Inferior parietal cortex (tissue), 1 donor: ENCODE measurements around the gene BTBD17.
A peak's percentile ranks its signal among the peaks of the same experiment; 100 is the strongest.
"Not testable (repeated sequence)": the region's sequence is repeated elsewhere in the genome, so short reads cannot be mapped to it uniquely, and the experiment has no call there.

Source experiments
- DNase-seq: peaks from one replicate; pipeline ENCODE4 v3.0.0-alpha.2; 2016; ENCODE audit errors: extremely low spot score

Gene BTBD17, protein sequence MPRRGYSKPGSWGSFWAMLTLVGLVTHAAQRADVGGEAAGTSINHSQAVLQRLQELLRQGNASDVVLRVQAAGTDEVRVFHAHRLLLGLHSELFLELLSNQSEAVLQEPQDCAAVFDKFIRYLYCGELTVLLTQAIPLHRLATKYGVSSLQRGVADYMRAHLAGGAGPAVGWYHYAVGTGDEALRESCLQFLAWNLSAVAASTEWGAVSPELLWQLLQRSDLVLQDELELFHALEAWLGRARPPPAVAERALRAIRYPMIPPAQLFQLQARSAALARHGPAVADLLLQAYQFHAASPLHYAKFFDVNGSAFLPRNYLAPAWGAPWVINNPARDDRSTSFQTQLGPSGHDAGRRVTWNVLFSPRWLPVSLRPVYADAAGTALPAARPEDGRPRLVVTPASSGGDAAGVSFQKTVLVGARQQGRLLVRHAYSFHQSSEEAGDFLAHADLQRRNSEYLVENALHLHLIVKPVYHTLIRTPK

DNA sequence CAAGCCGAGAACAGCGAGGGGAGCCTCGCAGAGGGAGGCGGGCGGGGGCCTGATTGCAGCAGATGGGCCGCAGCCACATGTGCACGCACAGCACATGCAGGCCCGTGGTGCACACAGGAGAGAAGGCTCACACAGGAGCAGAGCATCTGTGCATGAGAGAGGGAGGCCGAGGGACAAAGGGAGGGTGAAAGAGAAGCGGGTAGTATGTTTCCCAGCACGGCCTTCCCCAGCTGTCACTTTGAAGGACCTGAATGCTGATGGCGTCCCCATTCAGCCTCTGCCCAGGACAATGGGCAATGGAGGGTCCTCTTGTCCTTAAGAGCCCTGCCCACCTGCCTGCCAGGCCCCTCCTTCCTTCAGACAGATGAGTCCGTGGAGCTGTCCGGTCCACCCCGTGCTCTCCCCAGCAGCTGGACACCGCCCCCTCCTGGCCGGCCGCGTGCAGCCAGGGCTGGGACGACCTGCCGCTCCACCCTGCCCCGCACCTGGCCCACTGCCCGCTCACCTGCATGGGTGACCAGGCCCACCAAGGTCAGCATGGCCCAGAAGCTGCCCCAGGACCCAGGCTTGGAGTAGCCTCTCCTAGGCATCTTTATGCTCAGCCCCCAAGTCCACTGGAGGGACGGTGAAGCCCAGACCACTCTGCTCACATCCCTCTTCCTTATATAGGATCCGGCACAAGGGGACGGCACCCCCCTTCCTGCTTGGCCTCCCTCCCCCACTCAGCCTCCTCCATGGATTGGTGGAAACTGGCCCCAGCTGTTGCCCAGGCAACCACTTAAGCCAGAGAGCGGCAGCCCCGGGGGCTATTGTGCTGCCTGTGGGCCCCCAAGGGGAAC, at the start of gene BTBD17:
TSS of gene BTBD17 (minus strand) at position 639 of the 839 bp plus-strand sequence. CDS start at position 590, 49 bp downstream.
- DNase-seq = peak; percentile 43

DNA sequence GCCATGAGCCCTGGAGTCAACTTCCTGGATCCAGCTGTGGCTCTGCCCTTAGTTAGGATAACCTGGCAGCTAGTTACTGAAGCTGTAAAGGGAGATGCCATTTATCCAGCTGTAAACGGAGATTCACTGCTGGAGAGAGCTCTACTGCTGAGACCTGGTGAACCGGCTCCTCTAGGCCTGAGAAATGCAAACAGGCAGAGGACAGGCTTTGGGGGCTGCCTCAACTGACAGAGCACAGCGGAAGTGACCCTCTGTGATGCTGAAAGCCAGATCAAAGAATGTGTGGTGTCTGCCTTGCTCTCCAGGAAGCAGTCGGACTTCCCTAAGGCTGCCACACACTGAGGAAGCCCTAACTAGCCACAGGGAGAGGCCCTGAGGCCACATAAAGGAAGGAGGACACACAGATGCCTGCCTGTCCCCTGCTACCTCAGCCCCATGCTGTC, 48.4 kb upstream of the BTBD17 start:
- DNase-seq = no peak

DNA sequence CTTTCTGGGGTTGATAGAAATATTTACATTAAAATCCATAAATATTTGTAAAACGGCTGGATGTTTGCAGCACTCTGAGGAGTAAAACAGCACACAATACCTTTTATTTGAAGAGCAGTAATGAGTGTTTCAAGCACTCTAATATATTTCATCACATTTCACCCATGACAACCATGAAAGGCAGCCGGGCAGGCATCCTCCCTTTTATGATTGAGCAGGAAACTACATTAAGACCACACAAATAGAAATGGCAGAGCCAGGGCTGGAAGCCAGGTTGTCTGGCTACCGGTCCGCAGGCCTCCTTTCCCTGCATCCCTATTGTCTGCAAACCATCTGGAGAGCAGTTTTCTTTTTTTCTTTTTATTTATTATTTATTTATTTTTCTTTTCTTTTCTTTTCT, 47.1 kb upstream of the BTBD17 start:
- DNase-seq = no peak

DNA sequence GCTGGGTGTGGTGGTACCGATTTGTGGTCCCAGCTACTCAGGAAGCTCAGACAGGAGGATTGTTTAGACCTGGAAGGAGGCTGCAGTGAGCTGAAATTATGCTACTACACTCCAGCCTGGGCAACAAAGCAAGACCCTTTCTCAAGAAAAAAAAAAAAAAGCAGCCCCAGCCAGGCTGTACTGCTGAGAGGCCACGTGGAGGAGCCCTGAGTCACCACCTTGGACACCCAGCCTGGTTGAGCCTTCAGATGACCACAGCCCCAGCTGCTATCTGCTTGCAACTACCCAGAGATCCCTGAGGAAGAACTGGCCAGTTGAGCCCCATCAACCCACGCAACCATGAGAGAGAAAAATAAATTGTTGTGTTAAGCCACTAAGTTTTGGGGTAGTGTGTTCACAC, 46.6 kb upstream of the BTBD17 start:
- no peak for DNase-seq

DNA sequence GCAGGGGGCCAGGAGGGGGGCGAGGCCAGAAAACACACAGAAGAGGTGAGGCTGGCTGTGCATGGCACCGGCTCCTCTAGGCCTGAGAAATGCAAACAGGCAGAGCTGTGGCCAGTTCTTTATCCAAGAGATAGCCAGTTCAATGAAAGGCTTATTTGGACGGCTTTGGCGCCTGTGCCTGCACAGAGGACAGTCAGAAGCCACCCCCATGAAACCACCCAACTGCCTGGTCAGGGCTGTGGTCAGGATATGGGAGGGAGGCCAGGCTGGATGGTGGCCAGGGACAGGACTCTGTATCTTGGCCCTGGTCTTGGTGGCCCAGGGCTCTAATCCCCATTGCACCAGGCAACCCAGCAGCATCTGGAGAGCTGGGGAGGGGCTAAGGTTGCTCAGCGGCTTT, 45.7 kb upstream of the BTBD17 start:
- no peak for DNase-seq

DNA sequence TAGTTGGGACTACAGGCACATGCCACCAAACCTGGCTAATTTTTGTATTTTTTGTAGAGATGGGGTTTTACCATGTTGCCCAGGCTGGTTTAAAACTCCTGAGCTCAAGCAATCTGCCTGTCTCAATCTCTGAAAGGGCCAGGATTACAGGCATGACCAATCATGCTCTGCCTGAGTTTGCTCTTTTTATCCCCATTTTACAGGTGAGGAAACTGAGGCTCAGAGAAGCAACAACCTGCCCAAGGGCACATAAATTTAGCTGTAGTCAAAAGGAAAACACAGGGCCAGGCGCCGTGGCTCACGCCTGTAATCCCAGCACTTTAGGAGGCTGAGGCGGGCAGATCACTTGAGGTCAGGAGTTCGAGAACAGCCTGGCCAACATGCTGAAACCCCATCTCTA, 43.6 kb upstream of the BTBD17 start:
- not testable (repeated sequence) for DNase-seq

DNA sequence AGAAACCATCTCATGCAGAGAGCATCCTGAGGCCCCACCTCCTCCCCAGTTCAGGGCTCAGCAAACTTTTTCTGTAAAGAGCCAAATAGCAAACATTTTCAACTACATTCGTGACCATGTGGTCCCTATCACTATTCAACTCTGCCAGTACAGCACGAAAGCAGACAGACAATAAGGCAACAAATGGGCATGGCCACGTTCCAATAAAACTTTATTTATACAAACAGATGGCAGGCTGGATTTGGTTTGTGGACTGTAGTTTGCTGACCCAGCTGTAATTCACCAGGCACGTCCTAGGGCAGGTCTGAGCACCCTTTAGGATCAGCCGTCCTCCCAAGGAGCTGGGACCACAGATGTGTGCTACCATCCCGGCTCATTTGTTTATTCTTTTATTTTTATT, 43.1 kb upstream of the BTBD17 start:
- DNase-seq = no peak

DNA sequence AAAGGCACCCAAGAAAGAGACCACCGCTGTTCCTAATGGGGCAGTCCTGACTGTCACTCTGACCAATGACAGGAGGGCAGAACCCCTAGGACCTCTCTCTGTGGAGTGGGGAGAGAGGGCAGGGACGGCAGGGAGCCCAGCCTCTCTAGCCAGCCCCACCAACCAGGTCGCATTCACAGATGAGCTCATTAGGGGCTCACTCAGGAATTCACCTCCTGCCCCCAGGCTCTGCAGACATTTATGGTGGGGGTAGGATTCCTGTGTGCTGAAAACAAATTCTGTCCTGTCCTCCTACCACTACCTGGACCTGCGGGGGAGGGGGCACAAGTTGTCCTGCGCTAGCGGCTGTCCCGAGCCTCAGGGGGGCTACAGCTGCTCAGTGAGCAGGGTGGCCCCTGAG, 42.5 kb upstream of the BTBD17 start:
- no peak for DNase-seq

DNA sequence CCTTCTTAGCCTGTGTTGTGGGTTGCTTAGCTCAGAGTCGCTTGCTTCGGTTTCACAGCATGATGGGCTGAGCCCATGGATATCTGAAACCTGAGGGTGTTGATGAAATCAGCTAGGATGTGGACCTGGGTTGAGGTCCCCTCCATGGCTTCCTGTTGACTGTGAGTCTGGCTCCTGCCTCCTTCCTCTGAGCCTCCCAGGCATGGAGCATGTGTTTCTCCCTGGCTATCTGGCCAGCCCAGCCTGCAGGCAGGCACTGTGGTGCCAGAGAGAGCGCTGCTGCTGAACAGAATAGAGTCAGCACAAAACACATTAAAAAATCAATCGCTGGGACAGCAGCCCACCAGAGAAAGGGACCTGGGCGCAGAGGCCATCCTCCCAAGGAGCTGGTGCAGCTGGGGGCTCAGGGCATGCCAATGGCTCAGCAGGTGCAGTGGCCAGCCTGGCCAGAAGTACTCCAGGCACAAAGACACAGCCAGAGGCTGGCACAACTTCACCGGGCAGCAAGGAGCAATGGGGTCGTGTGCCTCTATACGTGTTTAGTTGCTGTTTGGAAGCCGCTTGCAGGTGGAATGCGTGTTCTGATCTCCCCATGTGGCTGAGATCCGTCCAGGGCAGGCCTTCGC, 42.0 kb upstream of the BTBD17 start:
- no peak for DNase-seq

DNA sequence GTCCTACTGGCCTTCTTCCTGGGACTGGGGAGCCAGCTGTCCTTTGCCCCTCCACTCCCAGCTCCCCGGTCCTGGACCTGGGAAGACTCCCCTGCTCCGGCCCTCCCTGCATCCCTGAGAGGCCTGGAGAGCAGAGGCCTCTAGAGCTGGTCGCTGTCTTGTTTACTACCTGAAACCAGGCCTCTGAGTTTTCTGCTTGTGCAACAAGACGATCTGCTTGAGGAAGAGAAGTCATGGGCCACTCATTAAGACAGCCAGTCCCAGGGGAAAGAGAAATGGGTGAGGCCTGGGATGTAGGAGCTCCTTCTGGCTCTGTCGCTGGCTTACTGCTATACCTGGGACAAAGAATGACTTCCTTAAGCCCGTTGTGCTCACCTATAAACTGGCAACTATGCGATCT, 40.4 kb upstream of the BTBD17 start:
- no peak for DNase-seq

DNA sequence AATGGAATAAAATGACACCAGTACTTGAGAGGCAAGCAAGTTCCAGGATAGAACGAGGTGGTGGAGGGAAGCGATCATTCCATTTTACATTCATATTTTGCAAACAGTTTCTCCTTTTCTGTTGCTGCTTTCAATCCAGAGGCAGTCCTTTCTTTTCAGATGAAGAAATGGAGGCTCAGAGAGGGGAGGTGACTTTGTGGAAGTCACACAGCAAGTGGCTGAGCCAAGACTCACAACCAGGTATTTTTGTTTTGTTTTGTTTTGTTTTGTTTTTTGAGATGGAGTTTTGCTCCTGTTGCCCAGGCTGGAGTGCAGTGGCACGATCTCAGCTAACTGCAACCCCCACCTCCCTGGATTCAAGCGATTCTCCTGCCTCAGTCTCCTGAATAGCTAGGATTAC, 34.9 kb upstream of the BTBD17 start:
- DNase-seq = no peak

DNA sequence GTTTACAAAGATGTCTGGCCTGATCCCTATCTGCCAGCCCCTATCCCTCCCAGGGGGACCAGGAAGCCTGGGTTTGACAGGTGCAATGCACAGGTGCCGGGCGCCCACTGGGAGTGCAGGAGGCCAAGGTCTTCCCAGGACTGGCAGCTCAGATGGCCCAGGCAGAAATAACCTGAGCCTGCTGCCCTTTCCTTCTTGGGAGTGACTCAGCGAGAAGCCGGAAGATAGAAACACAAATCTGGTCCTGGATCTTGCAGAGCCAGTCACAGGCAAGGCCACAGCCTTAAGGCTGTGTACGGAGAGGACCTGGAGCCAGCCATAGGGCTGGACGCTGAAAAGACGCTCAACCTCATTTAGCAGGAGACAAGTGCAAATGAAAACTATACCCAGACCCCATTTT, 33.3 kb upstream of the BTBD17 start:
- DNase-seq = no peak

DNA sequence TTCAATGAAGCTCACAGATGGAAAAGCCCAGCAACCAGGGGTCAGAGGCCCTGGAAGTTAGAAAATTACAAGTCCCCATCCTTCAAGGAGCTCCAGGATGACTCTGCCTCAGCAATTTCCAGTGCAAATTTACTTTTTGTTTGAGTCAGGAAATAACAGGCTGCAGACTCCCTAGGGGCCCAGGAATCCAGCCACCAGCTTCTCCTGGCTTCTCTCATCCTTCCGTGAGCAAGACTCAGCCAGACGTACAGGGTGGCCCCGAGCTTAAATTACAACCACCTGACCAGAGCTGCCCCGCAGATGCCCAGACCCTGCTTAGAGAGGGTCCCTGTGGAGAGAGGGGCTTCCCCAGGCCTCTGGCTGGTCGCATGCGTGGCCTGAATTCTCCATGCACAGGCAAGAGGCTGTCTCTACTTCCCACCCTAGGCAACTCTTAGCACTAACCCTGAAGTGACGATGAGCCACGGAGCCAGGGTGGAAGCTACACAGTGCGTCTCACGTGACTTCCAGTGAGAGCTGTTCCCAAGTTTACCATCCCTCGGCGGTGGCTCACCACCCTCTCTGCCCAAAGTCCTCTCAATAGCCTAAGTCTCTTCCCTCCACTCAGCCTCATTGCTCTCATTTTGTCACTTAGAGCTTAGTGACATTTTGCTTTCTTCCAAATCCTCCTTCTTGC, 32.7 kb upstream of the BTBD17 start:
- no peak for DNase-seq

DNA sequence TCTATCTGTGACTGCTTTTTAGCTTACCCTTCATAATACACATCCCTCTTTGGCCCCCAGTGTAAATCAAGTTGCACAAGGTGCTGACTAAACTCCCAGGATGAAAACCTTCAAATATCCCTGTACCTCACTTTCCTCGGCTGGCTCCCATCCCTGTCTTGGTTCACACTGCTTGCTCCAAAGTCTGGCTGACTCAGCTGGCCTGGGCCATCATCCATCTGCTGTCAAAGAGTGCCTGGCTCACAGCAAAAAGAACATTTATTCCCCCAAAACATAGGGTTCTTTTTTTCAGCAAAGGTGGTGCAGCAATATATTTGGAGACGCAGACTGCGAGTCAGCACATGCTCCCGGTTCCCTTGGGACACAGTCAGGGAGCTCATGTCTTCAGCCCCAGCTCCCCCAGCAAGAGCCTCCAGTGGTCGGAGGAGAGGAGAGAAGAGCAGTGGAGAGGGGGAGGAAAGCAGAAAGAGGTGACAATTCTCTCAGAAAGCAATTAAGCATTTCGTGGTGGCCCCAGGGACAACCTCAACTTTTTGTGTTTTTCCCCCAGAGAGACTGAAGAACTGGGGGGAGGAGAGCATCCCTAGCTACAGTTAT, 31.8 kb upstream of the BTBD17 start:
- peak; percentile 25 for DNase-seq

DNA sequence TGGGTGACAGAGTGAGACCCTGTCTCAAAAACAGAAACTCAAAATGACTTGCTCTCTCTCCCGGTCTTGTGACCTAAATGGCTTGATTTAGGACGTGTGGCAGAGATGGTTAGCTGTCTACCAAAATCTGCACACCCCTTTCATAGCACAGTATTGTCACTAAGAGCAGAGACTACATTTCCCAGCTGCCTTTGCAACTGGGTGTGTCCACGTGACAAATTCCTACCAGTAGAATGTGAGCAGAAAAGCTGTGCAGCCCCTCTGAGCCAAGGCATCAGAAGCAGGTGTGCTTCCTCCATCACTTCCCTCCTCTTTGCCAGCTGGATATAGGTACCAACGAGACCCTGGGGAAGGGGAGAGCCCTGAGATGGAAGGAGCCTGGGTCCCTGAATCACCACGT, 31.2 kb upstream of the BTBD17 start:
- no peak for DNase-seq

DNA sequence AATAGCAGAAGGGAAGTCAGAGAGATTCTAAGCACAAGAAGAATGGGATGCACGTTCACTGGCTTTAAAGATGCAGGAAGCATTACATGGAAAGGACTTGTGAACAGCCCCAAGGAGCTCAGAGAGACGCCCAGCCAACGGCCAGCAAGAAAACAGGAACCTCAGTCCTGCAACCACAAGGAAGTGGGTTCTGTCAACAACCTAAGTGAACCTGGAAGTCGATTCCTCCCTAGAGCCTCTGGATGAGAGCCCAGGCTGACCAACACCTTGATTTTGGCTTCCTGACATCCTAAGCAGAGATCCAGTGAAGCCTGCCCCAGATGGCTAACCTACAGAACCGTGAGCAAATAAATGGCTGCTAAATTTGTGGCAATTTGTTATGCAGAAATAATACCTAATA, 30.1 kb upstream of the BTBD17 start:
- DNase-seq = no peak

DNA sequence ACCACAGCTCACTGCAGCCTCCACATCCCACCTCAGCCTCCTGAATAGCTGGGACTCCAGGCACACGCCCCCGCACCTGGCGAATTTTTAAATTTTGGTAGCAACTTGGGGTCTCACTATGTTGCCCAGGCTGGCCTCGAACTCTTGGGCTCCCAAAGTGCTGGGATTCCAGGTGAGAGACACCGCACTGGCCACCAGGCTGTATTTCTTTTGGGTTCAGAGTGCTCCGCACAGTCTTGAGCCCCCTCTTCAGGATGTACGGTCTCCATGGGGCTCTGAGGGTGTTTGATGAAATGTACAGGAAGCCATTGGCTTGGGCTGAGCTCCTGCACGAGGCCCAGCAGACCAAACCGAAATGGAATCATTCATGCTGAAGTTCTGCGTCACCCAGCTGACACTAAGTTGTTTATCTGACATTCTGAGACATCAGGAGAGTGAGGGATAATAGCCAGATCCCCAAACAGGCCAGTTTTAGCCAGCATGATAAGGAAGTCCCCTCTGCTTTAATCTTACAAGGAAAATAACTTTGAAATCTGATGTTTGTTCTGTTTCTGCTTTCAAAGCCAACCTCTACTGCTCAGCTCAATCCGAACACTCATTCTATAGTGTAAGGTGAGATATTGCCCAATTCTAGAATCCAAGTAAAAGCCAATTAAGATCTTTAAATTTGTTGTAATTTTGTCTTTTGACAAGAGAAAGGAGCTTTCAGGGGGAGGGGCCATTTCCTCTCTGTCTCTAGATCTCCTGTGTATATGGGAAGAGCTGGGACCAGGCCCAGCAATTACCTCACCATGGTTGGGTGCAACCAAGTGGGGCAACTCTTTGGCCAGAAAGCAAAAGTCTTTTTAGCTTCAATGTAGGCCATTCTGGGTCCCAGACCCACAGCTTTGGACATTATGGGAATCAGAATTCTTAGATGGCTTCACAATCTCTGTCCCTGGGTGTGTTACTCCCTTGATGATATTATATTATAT, 29.3 kb upstream of the BTBD17 start:
- no peak for DNase-seq

DNA sequence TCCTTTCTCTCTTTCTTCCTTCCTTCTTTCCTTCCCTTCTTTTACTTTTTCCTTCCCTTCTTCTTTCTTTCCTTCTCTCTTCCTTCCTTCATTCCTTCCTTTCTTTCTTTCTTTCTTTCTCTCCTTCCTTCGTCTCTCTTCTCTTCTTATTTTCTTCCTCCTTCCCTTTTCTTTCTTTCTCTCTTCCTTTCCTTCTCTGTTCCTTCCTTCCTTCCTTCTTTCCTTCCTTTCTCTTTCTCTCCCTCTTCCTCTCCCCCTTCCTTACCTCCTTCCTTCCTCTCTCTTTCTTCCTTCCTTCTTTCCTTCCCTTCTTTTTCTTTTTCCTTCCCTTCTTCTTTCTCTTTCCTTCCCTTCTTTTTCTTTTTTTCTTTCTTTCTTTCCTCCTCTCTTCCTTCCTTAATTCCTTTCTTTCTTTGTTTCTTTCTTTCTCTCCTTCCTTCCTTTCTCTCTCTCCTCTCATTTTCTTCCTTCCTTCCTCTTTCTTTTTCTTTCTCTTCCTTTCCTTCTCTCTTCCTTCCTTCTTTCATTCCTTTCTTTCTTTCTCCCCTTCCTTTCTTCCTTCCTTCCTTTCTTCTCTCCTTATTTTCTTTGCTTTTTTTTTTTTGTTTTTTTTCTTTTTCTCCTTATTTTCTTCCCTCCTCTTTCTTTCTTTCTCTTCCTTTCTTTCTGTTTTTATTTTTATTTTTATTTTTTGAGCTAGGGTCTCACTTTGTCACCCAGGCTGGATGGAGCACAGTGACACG, 28.4 kb upstream of the BTBD17 start:
- no peak for DNase-seq

DNA sequence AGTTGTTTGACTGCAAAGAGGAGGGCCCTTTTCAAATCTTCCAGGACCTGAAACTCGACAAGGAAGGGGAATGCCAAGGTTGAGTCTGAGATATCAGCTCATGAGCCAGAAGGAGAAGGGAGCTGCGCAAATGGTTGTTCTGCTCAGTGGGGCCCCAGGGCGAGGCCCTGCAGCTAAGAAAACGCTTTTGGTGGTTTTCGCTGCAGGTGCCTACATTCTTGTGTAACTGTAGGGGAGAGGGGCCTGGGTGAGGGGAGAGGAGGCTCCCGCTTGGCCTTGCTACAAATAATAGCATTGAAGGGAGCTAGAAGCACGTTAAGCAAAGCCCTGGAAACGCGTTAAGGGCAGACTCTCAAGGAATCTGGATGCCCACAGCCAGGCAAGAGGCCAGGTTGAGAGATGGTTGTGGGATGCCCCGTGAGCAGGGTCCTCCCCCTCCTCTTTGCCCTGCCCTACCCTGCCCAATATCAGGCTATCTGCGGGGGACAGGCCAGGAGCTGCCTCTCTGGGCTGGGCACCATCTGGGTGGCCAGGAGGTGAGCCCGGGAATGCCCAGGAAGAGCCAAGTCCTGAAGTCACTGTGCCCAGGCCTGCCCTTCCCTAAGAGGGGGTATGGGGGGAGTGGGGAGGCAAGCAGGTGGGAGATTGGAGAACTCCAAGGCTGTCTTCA, 27.6 kb upstream of the BTBD17 start:
- no peak for DNase-seq
